Breast epithelium (tissue), 3 donors: ENCODE measurements around the gene RYR3.

Experiments used
- CTCF ChIP-seq, 3 donors: fragments of 450-650 bp; IDR thresholded peaks; one replicate each; pipeline ENCODE4 v1.5.1; 2016 to 2017; ENCODE audit warnings: antibody characterized with exemption in 3 of 3, mild to moderate bottlenecking in 3 of 3, moderate library complexity in 3 of 3
- POLR2AphosphoS5 ChIP-seq, 3 donors: sonication (generic); formaldehyde crosslinking; IDR thresholded peaks; one replicate each; pipeline ENCODE4 v1.6.1; 2017; ENCODE audit warnings: antibody characterized with exemption in 3 of 3

DNA sequence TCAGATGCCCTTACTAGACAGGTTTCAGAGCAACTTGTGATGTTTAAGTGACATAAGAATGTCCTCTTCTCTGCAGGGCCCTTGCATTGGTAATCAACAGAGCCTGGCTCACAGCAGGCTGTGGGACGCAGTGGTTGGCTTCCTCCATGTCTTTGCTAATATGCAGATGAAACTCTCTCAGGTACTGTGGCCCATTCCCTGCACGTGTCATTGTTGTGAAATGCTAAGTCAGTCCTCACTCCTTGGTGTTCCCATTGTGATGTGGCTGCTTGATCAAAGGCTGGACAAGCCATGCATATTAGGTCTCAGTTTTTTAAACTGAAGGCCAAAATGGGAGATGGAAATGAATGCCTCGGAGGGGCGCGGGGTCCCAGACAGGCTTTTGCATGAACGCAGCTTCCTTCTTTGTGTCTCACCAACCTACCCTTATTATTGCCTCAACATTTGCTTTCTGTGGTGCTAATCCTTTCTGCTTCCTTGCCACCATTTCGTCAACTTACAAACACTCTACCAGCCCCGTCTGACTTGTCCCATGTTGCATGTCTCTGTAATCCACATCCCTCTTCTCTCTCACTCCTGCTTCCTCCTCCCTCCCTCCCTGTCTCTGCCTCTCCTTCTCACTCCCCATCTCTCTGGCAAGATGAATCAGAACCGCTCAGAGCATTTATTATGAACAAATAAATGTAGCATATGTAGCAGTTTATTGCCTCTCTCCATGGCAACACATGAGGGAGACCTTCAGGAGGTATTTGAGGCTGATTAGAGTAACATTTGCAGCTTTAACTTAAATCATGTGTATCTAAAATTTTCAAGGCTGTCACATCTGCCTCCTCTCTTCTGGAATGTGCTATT, 524.4 kb downstream of the RYR3 start:
- TF ChIP-seq POLR2AphosphoS5 (IDR thresholded peaks at IDR 0.05) (no peak), CTCF (IDR thresholded peaks at IDR 0.05) (no peak)
